HL-60 (cell line): ENCODE data around the gene DNAJC15.

Source experiments
- CTCF ChIP-seq: IDR thresholded peaks from one replicate; pipeline ENCODE4 v1.5.1; 2011; ENCODE audit warnings: low read length, control low read depth, inconsistent platforms; ENCODE audit not compliant: insufficient read depth
- POLR2AphosphoS5 ChIP-seq: IDR thresholded peaks from 2 replicates; pipeline ENCODE4 v1.6.1; 2012; ENCODE audit warnings: low read depth
- REST ChIP-seq: IDR thresholded peaks from 2 replicates; pipeline ENCODE4 v1.6.1; 2012; ENCODE audit warnings: low read depth; ENCODE audit not compliant: insufficient replicate concordance
- SPI1 ChIP-seq: IDR thresholded peaks from 2 replicates; pipeline ENCODE4 v1.6.1; 2012; ENCODE audit warnings: low read depth, mild to moderate bottlenecking, borderline replicate concordance

- TF ChIP-seq CTCF (no peak), REST (no peak), POLR2AphosphoS5 (no peak), SPI1 (no peak)
Measured at GRCh38 chr13:43079392-43079931, 56.1 kb downstream of the DNAJC15 start.
